Fibroblast of pulmonary artery (primary cell): ENCODE results near the gene CISD1.
A peak's percentile ranks its signal among the peaks of the same experiment; 100 is the strongest.

Experiments
- DNase-seq: peaks from one replicate; pipeline ENCODE4 v3.0.0-alpha.2; 2010; ENCODE audit warnings: low read depth
- H3K4me3 ChIP-seq: replicated peaks from 2 replicates; pipeline ENCODE4 v1.5.1; 2011; ENCODE audit warnings: low read depth, mild to moderate bottlenecking, control low read depth, low read length, moderate library complexity
- TF ChIP-seq, protein P1 (sequence below): IDR thresholded peaks from 2 replicates; pipeline ENCODE4 v1.5.1; 2011; ENCODE audit warnings: mild to moderate bottlenecking, control low read depth, low read length, inconsistent platforms; ENCODE audit errors: missing control alignments

The CISD1 gene

GRCh38 chr10:58293989-58294388, 25.0 kb downstream of the CISD1 start:
- DNase-seq: no peak
- no peak overlapping the region for H3K4me3 ChIP-seq
- TF ChIP-seq, protein P1, sequence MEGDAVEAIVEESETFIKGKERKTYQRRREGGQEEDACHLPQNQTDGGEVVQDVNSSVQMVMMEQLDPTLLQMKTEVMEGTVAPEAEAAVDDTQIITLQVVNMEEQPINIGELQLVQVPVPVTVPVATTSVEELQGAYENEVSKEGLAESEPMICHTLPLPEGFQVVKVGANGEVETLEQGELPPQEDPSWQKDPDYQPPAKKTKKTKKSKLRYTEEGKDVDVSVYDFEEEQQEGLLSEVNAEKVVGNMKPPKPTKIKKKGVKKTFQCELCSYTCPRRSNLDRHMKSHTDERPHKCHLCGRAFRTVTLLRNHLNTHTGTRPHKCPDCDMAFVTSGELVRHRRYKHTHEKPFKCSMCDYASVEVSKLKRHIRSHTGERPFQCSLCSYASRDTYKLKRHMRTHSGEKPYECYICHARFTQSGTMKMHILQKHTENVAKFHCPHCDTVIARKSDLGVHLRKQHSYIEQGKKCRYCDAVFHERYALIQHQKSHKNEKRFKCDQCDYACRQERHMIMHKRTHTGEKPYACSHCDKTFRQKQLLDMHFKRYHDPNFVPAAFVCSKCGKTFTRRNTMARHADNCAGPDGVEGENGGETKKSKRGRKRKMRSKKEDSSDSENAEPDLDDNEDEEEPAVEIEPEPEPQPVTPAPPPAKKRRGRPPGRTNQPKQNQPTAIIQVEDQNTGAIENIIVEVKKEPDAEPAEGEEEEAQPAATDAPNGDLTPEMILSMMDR: no peak

- DNase-seq: peak; percentile 72
- TF ChIP-seq, protein P1: peak; percentile 96
- no peak overlapping the region for H3K4me3 ChIP-seq
These were observed 30.6 kb downstream of the CISD1 start for GRCh38 chr10:58299580-58299979.

DNA sequence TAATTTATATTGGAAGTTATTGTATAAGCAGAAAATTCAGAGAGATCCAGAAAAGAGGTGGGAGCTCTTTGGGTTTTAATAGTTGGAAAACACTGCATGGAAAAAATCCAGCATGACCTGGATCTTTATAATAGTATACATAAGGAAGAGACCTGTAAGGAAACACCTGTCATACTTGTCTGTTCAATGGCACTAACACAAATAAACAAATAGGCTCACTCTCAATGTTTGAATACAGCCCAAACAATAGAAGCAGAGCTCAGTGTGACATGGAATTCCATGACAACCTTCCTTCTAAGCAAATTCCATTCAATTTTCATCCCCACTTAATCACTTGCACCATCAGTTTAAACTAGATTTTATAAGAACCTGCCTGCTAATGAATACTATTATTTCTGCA, 31.7 kb downstream of the CISD1 start:
- no peak for DNase-seq
- H3K4me3 ChIP-seq: no peak overlapping the region
- TF ChIP-seq, protein P1: no peak

DNA sequence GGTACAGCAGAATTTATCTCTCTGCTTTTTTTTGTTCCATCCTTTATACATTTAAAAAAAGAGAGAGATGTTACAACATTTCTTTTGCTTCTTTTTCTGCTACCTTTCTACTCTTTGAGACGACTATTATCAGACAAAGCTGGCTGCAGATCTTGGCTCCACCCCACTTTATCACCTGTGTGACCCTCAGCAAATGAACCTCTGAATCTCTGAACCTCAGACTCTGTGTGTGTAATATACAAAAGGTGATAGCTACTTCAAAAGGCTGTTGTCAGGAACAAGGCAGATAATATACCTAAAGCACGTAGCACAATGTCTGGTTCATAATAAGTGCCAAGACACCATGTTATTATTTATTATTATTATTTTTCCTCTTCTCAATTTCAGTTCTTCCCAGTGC, 33.3 kb downstream of the CISD1 start:
- no peak for DNase-seq
- no peak overlapping the region for H3K4me3 ChIP-seq
- TF ChIP-seq, protein P1: no peak

DNA sequence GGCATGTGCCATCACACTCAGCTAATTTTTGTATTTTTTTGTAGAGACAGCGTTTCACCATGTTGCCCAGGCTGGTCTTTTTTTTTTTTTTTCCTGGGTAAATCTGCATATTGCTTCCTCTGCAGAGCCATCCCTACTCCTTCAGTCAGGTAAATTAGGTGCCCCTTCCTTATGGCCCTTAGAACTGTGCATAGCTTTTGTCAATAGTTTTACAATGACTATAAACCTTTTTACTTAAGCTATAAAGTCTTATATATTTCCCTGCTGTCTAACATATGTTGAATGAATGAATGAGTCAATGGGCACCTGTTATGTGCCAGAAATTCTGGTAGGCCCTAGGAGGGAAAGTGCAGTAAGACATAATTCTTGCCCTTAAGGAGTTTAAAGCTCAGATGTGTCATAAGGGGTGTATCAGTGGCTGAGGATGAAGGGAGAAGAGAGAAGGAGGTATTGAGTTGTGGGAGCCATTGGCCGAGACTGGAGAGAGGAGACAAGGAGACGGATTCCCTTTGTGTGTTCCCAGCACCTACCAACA, 35.2 kb downstream of the CISD1 start:
- no peak overlapping the region for H3K4me3 ChIP-seq
- no peak for DNase-seq
- TF ChIP-seq, protein P1: no peak

- TF ChIP-seq, protein P1: no peak
- H3K4me3 ChIP-seq: no peak overlapping the region
- DNase-seq: no peak
These were observed 36.9 kb downstream of the CISD1 start for GRCh38 chr10:58305821-58306220.

GRCh38 chr10:58307676-58308075, 38.7 kb downstream of the CISD1 start:
- H3K4me3 ChIP-seq: no peak overlapping the region
- TF ChIP-seq, protein P1: no peak
- DNase-seq: no peak
